GM18909 (cell line): ENCODE measurements around the gene DIS3L2.

Source experiments
- ATAC-seq: cut with Tn5 transposase; IDR thresholded peaks from one replicate; pipeline ENCODE4 v1.9.1; 2021; ENCODE audit warnings: mild to moderate bottlenecking; ENCODE audit not compliant: unreplicated experiment, poor library complexity

The DIS3L2 gene

GRCh38 chr2:232245111-232245510 lies 283.6 kb downstream of the DIS3L2 start:
- no peak for ATAC-seq

GRCh38 chr2:232246245-232246644 lies 284.7 kb downstream of the DIS3L2 start:
- ATAC-seq: no peak

- ATAC-seq: no peak
These were observed 287.6 kb downstream of the DIS3L2 start for GRCh38 chr2:232249096-232249495.

GRCh38 chr2:232250246-232251175 lies 289.0 kb downstream of the DIS3L2 start:
- no peak for ATAC-seq

- no peak for ATAC-seq
These were observed 293.5 kb downstream of the DIS3L2 start for GRCh38 chr2:232255033-232255432.

- no peak for ATAC-seq
These were observed 298.6 kb downstream of the DIS3L2 start for GRCh38 chr2:232260075-232260474.

GRCh38 chr2:232261776-232262175 lies 300.3 kb downstream of the DIS3L2 start:
- no peak for ATAC-seq

- no peak for ATAC-seq
These were observed 301.8 kb downstream of the DIS3L2 start for GRCh38 chr2:232263295-232263694.

GRCh38 chr2:232264081-232264480 lies 302.6 kb downstream of the DIS3L2 start:
- ATAC-seq: no peak

- no peak for ATAC-seq
These were observed 303.8 kb downstream of the DIS3L2 start for GRCh38 chr2:232265329-232265728.

- ATAC-seq: no peak
These were observed 307.2 kb downstream of the DIS3L2 start for GRCh38 chr2:232268636-232269165.

- ATAC-seq: no peak
These were observed 308.4 kb downstream of the DIS3L2 start for GRCh38 chr2:232269867-232270266.

- no peak for ATAC-seq
These were observed 312.6 kb downstream of the DIS3L2 start for GRCh38 chr2:232273903-232274643.

- no peak for ATAC-seq
These were observed 314.2 kb downstream of the DIS3L2 start for GRCh38 chr2:232275670-232276069.

GRCh38 chr2:232276084-232276732 lies 314.7 kb downstream of the DIS3L2 start:
- ATAC-seq: peak; percentile 71

GRCh38 chr2:232276733-232277313 lies 315.3 kb downstream of the DIS3L2 start:
- ATAC-seq: no peak

- ATAC-seq: no peak
These were observed 317.0 kb downstream of the DIS3L2 start for GRCh38 chr2:232278534-232278933.

GRCh38 chr2:232280341-232280740 lies 318.8 kb downstream of the DIS3L2 start:
- ATAC-seq: no peak

GRCh38 chr2:232281858-232282507 lies 320.5 kb downstream of the DIS3L2 start:
- no peak for ATAC-seq
